ENCODE measurements around the gene ZFYVE28. TPM values are rescaled to one million over a fixed set of nuclear protein-coding genes. Genes with fewer than 3 reads are reported as not detected.

Gene ZFYVE28
- total RNA-seq, 2 experiments from 2014 or later, result 26.2 to 28.0 TPM

DNA sequence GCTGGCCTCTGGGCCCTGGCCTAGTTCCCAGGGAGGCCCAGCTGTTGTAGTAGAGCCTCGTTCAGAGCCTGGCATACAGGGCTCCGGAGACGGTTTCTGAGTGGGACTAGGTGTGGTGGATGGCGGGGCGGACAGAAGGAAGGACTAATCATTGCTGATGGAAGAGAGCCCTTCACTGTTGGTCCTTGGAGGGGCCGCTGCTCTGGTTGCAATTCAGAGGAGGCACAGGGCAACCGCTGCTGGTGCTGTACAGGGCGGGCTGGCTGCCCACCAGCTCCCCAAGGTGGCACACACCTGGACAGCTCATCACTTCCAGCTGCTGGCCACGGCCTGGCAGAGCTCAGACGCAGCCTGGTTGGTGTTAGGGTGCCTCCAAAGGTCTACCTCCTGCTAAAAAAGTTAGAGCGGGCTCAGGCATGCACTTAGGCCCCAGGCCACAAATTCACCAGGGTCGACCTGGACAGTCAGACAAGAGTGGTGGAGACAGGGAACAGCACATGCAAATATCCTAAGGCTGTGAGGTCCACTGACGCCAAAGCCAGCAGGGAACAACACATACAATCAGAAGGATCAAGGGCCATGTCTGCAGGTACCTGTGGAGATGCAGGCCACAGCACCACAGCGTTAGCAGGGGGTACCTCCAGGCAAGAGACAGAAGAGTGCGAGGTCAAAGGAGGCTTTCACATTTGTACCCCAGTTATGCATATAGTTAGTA, 43.0 kb upstream of the ZFYVE28 start:
- no peak for ATAC-seq (ENCODE audit: poor library complexity)

DNA sequence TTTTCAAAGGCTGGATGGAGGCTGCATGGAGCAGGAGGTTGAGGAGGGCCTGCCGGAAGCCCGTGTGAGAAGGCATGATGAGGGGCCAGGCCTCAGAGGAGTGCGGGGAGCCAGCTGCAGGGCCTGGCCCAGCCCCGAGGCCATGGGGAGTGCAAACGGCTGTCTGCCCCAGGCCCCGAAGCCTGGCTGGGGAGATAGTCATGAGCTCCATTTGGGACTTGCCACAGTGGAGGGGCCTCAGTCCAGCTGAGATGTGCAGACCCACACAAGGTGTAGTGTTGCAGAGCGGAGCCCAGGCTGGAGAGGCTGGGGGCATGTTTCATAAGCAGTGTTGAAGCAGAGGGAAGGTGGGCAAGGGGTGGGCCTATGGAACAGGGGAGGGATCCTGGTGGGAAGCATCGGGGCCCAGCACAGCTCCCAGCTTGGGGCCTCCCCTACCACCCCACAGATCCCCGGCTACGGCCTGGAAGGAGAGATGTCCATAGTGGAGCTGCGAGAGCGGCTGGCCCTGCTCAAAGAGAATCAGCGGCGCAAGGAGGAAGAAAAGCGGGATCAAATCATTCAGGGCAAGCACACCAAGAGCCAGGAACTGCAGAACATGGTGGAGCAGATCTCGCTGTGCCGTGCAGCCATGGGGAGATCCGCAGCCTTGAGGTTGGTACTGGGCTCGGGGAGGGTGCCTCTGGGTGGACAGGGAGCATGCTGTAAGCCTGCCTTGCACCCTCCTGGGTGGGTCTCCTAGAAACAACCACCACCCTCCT, 41.3 kb upstream of the ZFYVE28 start:
- no peak overlapping the region for H3K4me3 Mint-ChIP-seq

More for the DNA sequence above, 43.0 kb upstream of the ZFYVE28 start:
- Mint-ChIP-seq H3K4me1 (ENCODE audit: low read depth) (peaks cover 6% of the 10 kb centered on the region), H3K27me3 (no peaks in the 10 kb centered on the region), H3K36me3 (ENCODE audit: low read depth) (no peaks in the 10 kb centered on the region), H3K4me3 (peak overlapping the region; percentile 85), H3K27ac (no peak overlapping the region), H3K9me3 (no peaks in the 10 kb centered on the region)
- Histone ChIP-seq H3K36me3 (ENCODE audit: insufficient read depth, low read length) (no peaks in the 10 kb centered on the region), H3K27me3 (ENCODE audit: control insufficient read depth in 1 of 2, insufficient read depth in 2 of 2, low read length in 2 of 2) (peaks cover 0 to 5% of the 10 kb centered on the region in 2 experiments), H3K27ac (ENCODE audit: low read depth in 1 of 2, low read length in 2 of 2) (no peak overlapping the region), H3K9me3 (ENCODE audit: control insufficient read depth in 1 of 2, insufficient read depth in 1 of 2, low read length in 2 of 2) (no peaks in the 10 kb centered on the region), H3K4me3 (ENCODE audit: low read length) (no peak overlapping the region), H3K4me1 (ENCODE audit: insufficient read depth, low read length) (peaks cover 15% of the 10 kb centered on the region)
- ChIA-PET CTCF (interaction anchor here (1.2 to 1.9 kb wide), 4 partner anchors 20 to 241 kb away, joined by 4 to 9 read pairs (median 8); partner anchors contain the start of gene CFAP99), POLR2A (interaction anchor here (1.1 kb wide), 1 partner anchor 199 kb away, joined by 3 read pairs; the partner anchor contains the start of gene MXD4)
- intact Hi-C loops (cut with DNase I, micrococcal nuclease), result loop anchor here in 1 of 2 experiments (5.0 to 10.0 kb wide), 2 partner anchors 179 to 747 kb away; partner anchors contain the start of gene SLBP
- TF ChIP-seq, protein P1, sequence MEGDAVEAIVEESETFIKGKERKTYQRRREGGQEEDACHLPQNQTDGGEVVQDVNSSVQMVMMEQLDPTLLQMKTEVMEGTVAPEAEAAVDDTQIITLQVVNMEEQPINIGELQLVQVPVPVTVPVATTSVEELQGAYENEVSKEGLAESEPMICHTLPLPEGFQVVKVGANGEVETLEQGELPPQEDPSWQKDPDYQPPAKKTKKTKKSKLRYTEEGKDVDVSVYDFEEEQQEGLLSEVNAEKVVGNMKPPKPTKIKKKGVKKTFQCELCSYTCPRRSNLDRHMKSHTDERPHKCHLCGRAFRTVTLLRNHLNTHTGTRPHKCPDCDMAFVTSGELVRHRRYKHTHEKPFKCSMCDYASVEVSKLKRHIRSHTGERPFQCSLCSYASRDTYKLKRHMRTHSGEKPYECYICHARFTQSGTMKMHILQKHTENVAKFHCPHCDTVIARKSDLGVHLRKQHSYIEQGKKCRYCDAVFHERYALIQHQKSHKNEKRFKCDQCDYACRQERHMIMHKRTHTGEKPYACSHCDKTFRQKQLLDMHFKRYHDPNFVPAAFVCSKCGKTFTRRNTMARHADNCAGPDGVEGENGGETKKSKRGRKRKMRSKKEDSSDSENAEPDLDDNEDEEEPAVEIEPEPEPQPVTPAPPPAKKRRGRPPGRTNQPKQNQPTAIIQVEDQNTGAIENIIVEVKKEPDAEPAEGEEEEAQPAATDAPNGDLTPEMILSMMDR (IDR thresholded peaks at IDR 0.05), result no peak
- DNase-seq, result no peak

More for the DNA sequence above, 41.3 kb upstream of the ZFYVE28 start:
- no peak overlapping the region for H3K27ac Mint-ChIP-seq
- TF ChIP-seq, protein P1 (IDR thresholded peaks at IDR 0.05), result no peak
- H3K27me3 ChIP-seq (ENCODE audit: control insufficient read depth in 1 of 2, insufficient read depth in 2 of 2, low read length in 2 of 2), result peaks cover 0 to 5% of the 10 kb centered on the region in 2 experiments
- no peaks in the 10 kb centered on the region for H3K9me3 ChIP-seq (ENCODE audit: control insufficient read depth in 1 of 2, insufficient read depth in 1 of 2, low read length in 2 of 2)
- ChIA-PET POLR2A (interaction anchor here (0.5 to 1.2 kb wide), 2 partner anchors 9 to 82 kb away, joined by 3 to 7 read pairs; partner anchors contain the start of gene RNF4), CTCF (interaction anchor here (1.6 kb wide), 1 partner anchor 18 kb away, joined by 4 read pairs; no protein-coding TSS in a partner anchor)
- DNase-seq, result no peak
- H3K4me1 Mint-ChIP-seq (ENCODE audit: low read depth), result peaks cover 6% of the 10 kb centered on the region
- no peaks in the 10 kb centered on the region for H3K36me3 Mint-ChIP-seq (ENCODE audit: low read depth)
- no peak overlapping the region for H3K27ac ChIP-seq (ENCODE audit: low read depth in 1 of 2, low read length in 2 of 2)
- no peaks in the 10 kb centered on the region for H3K27me3 Mint-ChIP-seq
- no peaks in the 10 kb centered on the region for H3K9me3 Mint-ChIP-seq
- ATAC-seq (ENCODE audit: poor library complexity), result no peak
- intact Hi-C loops (cut with DNase I, micrococcal nuclease), result loop anchor here in 1 of 2 experiments (5.0 to 10.0 kb wide), 2 partner anchors 177 to 745 kb away; partner anchors contain the start of gene SLBP
- no peaks in the 10 kb centered on the region for H3K36me3 ChIP-seq (ENCODE audit: insufficient read depth, low read length)
- H3K4me1 ChIP-seq (ENCODE audit: insufficient read depth, low read length), result peaks cover 15% of the 10 kb centered on the region
- H3K4me3 ChIP-seq (ENCODE audit: low read length), result no peak overlapping the region

Data from CD4-positive, alpha-beta T cell (primary cell).